Adipose tissue (tissue), 3 donors: ENCODE results near the gene DLG1. TPM values are rescaled to one million over a fixed set of nuclear protein-coding genes. Genes with fewer than 3 reads are reported as not detected.

Experiments used
- H3K27ac ChIP-seq: one replicate; pipeline ENCODE4 v1.5.1; 2013; ENCODE audit warnings: low read depth, low read length
- WGBS, 3 donors: extraction: QIAGEN DNeasy Blood & Tissue Kit; methylation state at CpG; one replicate each; pipeline ENCODE4 v1.1.7; 2013; 5-methylcytosine and 5-hydroxymethylcytosine counted together
- polyA plus RNA-seq, 3 donors: library from polyadenylated mRNA; stranded (reverse); fragments of 200-250 nt; gene quantifications; one replicate each; pipeline ENCODE4 v1.2.3, GENCODE V29; 2013
- donor health status: healthy with polysubstance abuse.
- donor health status: Bipolar disorder and iron deficiency.
- donor health status: healthy.

Gene DLG1
- polyA plus RNA-seq, 3 donors = 9.1 to 23.3 (median 16.2) TPM

GRCh38 chr3:197031315-197032285 lies 266.8 kb downstream of the DLG1 start:
- WGBS, 3 donors = 28 to 59% (median 29%) methylated on average over 12 of the region's 12 CpGs
- peak overlapping the region; percentile 29 for H3K27ac ChIP-seq

- WGBS, 3 donors = 78 to 87% (median 87%) methylated on average over 29 to 31 of the region's 33 CpGs
- H3K27ac ChIP-seq = peak overlapping the region; percentile 29
Observed at GRCh38 chr3:197030379-197031314, 267.8 kb downstream of the DLG1 start.

- peak within 1 kb of the TSS; percentile 29 for H3K27ac ChIP-seq
- WGBS, 3 donors = 2% methylated on average over 38 to 60 of the region's 60 CpGs
Observed at GRCh38 chr3:197029511-197030167, 268.8 kb downstream of the DLG1 start, which contains the start of gene MELTF. Gene MELTF, minus strand, starts transcription at chr3:197029817. Its CDS starts 115 bp downstream, at chr3:197029702.

GRCh38 chr3:197028728-197029510 lies 269.5 kb downstream of the DLG1 start:
- no peak overlapping the region for H3K27ac ChIP-seq
- WGBS, 3 donors = 3 to 14% (median 4%) methylated on average over 46 to 67 of the region's 67 CpGs

- WGBS, 3 donors = 78 to 90% (median 80%) methylated on average over 20 to 22 of the region's 22 CpGs
- H3K27ac ChIP-seq = no peak overlapping the region
Observed at GRCh38 chr3:197027896-197028727, 270.3 kb downstream of the DLG1 start.

- no peak overlapping the region for H3K27ac ChIP-seq
- 93 to 95% (median 93%) methylated on average over 21 to 29 of the region's 29 CpGs for WGBS, 3 donors
Observed at GRCh38 chr3:197027151-197027895, 271.1 kb downstream of the DLG1 start.

GRCh38 chr3:197026481-197026866 lies 271.9 kb downstream of the DLG1 start:
- no peak overlapping the region for H3K27ac ChIP-seq
- 84 to 91% (median 90%) methylated on average over 9 of the region's 9 CpGs for WGBS, 3 donors

- H3K27ac ChIP-seq = no peak overlapping the region
- 90 to 94% (median 93%) methylated on average over 21 of the region's 21 CpGs for WGBS, 3 donors
Observed at GRCh38 chr3:197025736-197026480, 272.5 kb downstream of the DLG1 start.

GRCh38 chr3:197024881-197025735 lies 273.3 kb downstream of the DLG1 start:
- WGBS, 3 donors = 90 to 94% (median 91%) methylated on average over 28 of the region's 28 CpGs
- H3K27ac ChIP-seq = no peak overlapping the region

GRCh38 chr3:197023998-197024651 lies 274.3 kb downstream of the DLG1 start:
- WGBS, 3 donors = 68 to 77% (median 74%) methylated on average over 33 to 36 of the region's 36 CpGs
- no peak overlapping the region for H3K27ac ChIP-seq

GRCh38 chr3:197023241-197023997 lies 275.0 kb downstream of the DLG1 start:
- WGBS, 3 donors = 43 to 52% (median 48%) methylated on average over 27 of the region's 27 CpGs
- no peak overlapping the region for H3K27ac ChIP-seq

GRCh38 chr3:197022405-197023231 lies 275.8 kb downstream of the DLG1 start:
- no peak overlapping the region for H3K27ac ChIP-seq
- 29 to 42% (median 37%) methylated on average over 22 of the region's 22 CpGs for WGBS, 3 donors
